Smooth muscle cell (in vitro differentiated cells): ENCODE results near the gene METTL9. TPM values are rescaled to one million over a fixed set of nuclear protein-coding genes. Genes with fewer than 3 reads are reported as not detected.

ENCODE experiments used
- DNase-seq: peaks from one replicate; lab custom pipeline; 2025; ENCODE audit not compliant: unreplicated experiment; lab: John Stamatoyannopoulos, UW
- H2AFZ ChIP-seq: fragments of 200-600 bp; sonication (generic); 2 replicates; pipeline ENCODE4 v1.6.0; 2016; ENCODE audit warnings: antibody characterized with exemption, low read depth, mild to moderate bottlenecking
- H3F3A ChIP-seq: fragments of 200-600 bp; sonication (generic); 2 replicates; pipeline ENCODE4 v1.6.0; 2017; ENCODE audit warnings: antibody characterized with exemption, low read depth
- H3K27ac ChIP-seq: fragments of 200-600 bp; sonication (generic); 2 replicates; pipeline ENCODE4 v1.5.1; 2016; ENCODE audit warnings: low read depth, mild to moderate bottlenecking
- H3K27me3 ChIP-seq: fragments of 200-600 bp; sonication (generic); 2 replicates; pipeline ENCODE4 v1.6.1; 2016; ENCODE audit warnings: low read depth, mild to moderate bottlenecking
- H3K36me3 ChIP-seq: fragments of 200-600 bp; sonication (generic); 2 replicates; pipeline ENCODE4 v1.5.1; 2016; ENCODE audit warnings: low read depth
- H3K4me1 ChIP-seq: fragments of 200-600 bp; sonication (generic); 2 replicates; pipeline ENCODE4 v1.5.1; 2016; ENCODE audit warnings: low read depth
- H3K4me2 ChIP-seq: fragments of 200-600 bp; sonication (generic); 2 replicates; pipeline ENCODE4 v1.6.0; 2016; ENCODE audit warnings: mild to moderate bottlenecking
- H3K4me3 ChIP-seq: fragments of 200-600 bp; sonication (generic); 2 replicates; pipeline ENCODE4 v1.5.1; 2016; ENCODE audit warnings: mild to moderate bottlenecking
- H3K79me2 ChIP-seq: fragments of 200-600 bp; sonication (generic); 2 replicates; pipeline ENCODE4 v1.6.0; 2016; ENCODE audit warnings: low read depth, mild to moderate bottlenecking
- H3K9ac ChIP-seq: fragments of 200-600 bp; sonication (generic); 2 replicates; pipeline ENCODE4 v1.6.0; 2016; ENCODE audit warnings: low read depth
- H3K9me3 ChIP-seq: fragments of 200-600 bp; sonication (generic); replicated peaks from 2 replicates; pipeline ENCODE4 v1.5.1; 2016; ENCODE audit warnings: low read depth
- H4K20me1 ChIP-seq: fragments of 200-600 bp; sonication (generic); 2 replicates; pipeline ENCODE4 v1.6.0; 2016; ENCODE audit warnings: low read depth
- WGBS: methylation state at CpG from one replicate; pipeline ENCODE4 v1.1.7; 2016; ENCODE audit warnings: low lambda C conversion rate; 5-methylcytosine and 5-hydroxymethylcytosine counted together
- polyA plus RNA-seq: library from polyadenylated mRNA; unstranded; fragments of >200 nt; fragmentation: Nextera tagmentation; extraction: Ambion mirVana; gene quantifications from 2 replicates; pipeline ENCODE4 v1.2.1, GENCODE V29; 2016
- total RNA-seq: library from RNA; depleted of rRNA; stranded (reverse); fragments of >200 nt; gene quantifications from 2 replicates; pipeline ENCODE4 v1.2.3, GENCODE V29; 2014
- TF ChIP-seq, protein P1 (sequence below): fragments of 200-600 bp; sonication (generic); IDR thresholded peaks from 2 replicates; pipeline ENCODE4 v1.5.1; 2017; ENCODE audit warnings: borderline replicate concordance, mild to moderate bottlenecking, antibody characterized with exemption; ENCODE audit not compliant: insufficient read depth, poor library complexity, severe bottlenecking

Gene METTL9
- total and polyA plus RNA-seq, 2 experiments from 2014 or later, result 97.5 to 157 TPM

- no peaks in the 10 kb centered on the region for H3K27me3 ChIP-seq
- no peaks in the 10 kb centered on the region for H3K4me1 ChIP-seq
- no peaks in the 10 kb centered on the region for H3F3A ChIP-seq
- WGBS, result 91% methylated on average over 4 of the region's 4 CpGs
- H3K4me2 ChIP-seq, result peak overlapping the region; percentile 30
- H2AFZ ChIP-seq, result no peak overlapping the region
- TF ChIP-seq, protein P1, sequence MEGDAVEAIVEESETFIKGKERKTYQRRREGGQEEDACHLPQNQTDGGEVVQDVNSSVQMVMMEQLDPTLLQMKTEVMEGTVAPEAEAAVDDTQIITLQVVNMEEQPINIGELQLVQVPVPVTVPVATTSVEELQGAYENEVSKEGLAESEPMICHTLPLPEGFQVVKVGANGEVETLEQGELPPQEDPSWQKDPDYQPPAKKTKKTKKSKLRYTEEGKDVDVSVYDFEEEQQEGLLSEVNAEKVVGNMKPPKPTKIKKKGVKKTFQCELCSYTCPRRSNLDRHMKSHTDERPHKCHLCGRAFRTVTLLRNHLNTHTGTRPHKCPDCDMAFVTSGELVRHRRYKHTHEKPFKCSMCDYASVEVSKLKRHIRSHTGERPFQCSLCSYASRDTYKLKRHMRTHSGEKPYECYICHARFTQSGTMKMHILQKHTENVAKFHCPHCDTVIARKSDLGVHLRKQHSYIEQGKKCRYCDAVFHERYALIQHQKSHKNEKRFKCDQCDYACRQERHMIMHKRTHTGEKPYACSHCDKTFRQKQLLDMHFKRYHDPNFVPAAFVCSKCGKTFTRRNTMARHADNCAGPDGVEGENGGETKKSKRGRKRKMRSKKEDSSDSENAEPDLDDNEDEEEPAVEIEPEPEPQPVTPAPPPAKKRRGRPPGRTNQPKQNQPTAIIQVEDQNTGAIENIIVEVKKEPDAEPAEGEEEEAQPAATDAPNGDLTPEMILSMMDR, result no peak
- peaks cover 42% of the 10 kb centered on the region for H3K79me2 ChIP-seq
- H3K9me3 ChIP-seq, result no peaks in the 10 kb centered on the region
- no peak overlapping the region for H3K4me3 ChIP-seq
- H3K27ac ChIP-seq, result no peak overlapping the region
- H3K9ac ChIP-seq, result no peak overlapping the region
- DNase-seq, result no peak
- no peaks in the 10 kb centered on the region for H3K36me3 ChIP-seq
- H4K20me1 ChIP-seq, result peaks cover 80% of the 10 kb centered on the region
These were observed 45.3 kb downstream of the METTL9 start for GRCh38 chr16:21644674-21645073.

DNA sequence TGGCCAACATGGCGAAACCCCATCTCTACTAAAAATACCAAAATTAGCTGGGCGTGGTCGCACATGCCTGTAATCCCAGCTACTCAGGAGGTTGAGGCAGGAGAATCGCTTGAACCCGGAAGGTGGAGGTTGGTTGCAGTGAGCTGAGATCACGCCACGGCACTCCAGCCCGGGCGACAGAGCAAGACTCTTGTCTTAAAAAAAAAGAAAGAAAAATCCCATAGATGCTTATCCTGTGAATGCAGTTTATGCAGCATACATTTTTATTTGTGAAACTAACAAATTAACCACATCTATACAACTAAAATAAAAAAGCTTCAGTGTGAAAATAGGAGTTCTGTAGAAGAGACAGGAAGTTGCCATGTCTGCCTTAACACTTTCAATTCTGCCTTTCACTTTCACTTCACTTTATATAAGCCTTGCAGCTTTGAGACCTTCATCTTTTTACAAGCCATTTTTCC, 45.9 kb downstream of the METTL9 start:
- Histone ChIP-seq H3K4me3 (no peak overlapping the region), H4K20me1 (peaks cover 82% of the 10 kb centered on the region), H3K9ac (no peak overlapping the region), H3K27ac (peak overlapping the region; percentile 0), H2AFZ (no peak overlapping the region), H3F3A (no peaks in the 10 kb centered on the region), H3K9me3 (no peaks in the 10 kb centered on the region), H3K27me3 (no peaks in the 10 kb centered on the region), H3K4me1 (no peaks in the 10 kb centered on the region), H3K79me2 (peaks cover 40% of the 10 kb centered on the region), H3K36me3 (no peaks in the 10 kb centered on the region), H3K4me2 (peak overlapping the region; percentile 30)
- TF ChIP-seq, protein P1, result no peak
- WGBS, result 90% methylated on average over 8 of the region's 9 CpGs
- no peak for DNase-seq

DNA sequence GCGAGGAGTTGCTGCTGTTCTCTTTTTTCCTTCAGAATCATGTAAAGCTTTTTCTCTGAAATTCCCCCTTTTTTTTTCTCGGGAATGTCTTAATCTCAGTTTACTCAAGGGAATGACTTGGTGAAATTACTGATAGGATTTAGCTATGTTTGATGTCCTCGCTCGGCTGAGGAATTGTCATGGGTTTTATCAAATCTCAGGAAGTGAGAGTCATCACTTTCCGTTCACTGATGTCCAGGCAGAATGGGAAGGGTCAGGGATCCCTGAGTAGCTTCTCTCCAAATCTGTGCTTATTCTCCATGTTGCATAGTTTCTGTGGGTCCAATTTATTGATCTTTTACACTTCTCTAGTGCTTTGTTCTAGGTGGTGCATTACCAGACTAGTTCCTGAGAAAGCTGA, 46.7 kb downstream of the METTL9 start:
- no peaks in the 10 kb centered on the region for H3K36me3 ChIP-seq
- WGBS, result 38% methylated on average over 5 of the region's 5 CpGs
- DNase-seq, result no peak
- H2AFZ ChIP-seq, result no peak overlapping the region
- H3K27me3 ChIP-seq, result no peaks in the 10 kb centered on the region
- H3K4me3 ChIP-seq, result no peak overlapping the region
- H3K79me2 ChIP-seq, result peaks cover 41% of the 10 kb centered on the region
- TF ChIP-seq, protein P1, result no peak
- H3K27ac ChIP-seq, result peak overlapping the region; percentile 0
- H3K9me3 ChIP-seq, result no peaks in the 10 kb centered on the region
- H3K9ac ChIP-seq, result no peak overlapping the region
- H3K4me2 ChIP-seq, result peak overlapping the region; percentile 30
- no peaks in the 10 kb centered on the region for H3F3A ChIP-seq
- peaks cover 84% of the 10 kb centered on the region for H4K20me1 ChIP-seq
- H3K4me1 ChIP-seq, result no peaks in the 10 kb centered on the region
